Skeletal muscle satellite cell (primary cell): ENCODE measurements around the gene TP53RK.
"Not testable (repeated sequence)": the region's sequence is repeated elsewhere in the genome, so short reads cannot be mapped to it uniquely, and the experiment has no call there.

ENCODE experiments used
- H3K27me3 ChIP-seq: 2 replicates; pipeline ENCODE4 v1.7.0; 2013; ENCODE audit warnings: low read length; ENCODE audit not compliant: control insufficient read depth, insufficient read depth
- H3K36me3 ChIP-seq: 2 replicates; pipeline ENCODE4 v1.7.0; 2013; ENCODE audit warnings: mild to moderate bottlenecking, control low read depth, low read length; ENCODE audit not compliant: insufficient read depth
- H3K4me1 ChIP-seq: 2 replicates; pipeline ENCODE4 v1.7.0; 2013; ENCODE audit warnings: low read length; ENCODE audit not compliant: control insufficient read depth, insufficient read depth
- H3K4me2 ChIP-seq: 2 replicates; pipeline ENCODE4 v1.7.0; 2013; ENCODE audit warnings: mild to moderate bottlenecking, low read length
- H3K4me3 ChIP-seq: 2 replicates; pipeline ENCODE4 v1.7.0; 2013; ENCODE audit warnings: low read length
- H3K9ac ChIP-seq: 2 replicates; pipeline ENCODE4 v1.7.0; 2013; ENCODE audit warnings: mild to moderate bottlenecking, low read depth, low read length, moderate library complexity
- H3K9me3 ChIP-seq: replicated peaks from 2 replicates; pipeline ENCODE4 v1.7.0; 2013; ENCODE audit warnings: mild to moderate bottlenecking, control low read depth, low read length

The TP53RK gene

GRCh38 chr20:46680684-46681031, 8.6 kb downstream of the TP53RK start:
- Histone ChIP-seq H3K27me3 (no peaks in the 10 kb centered on the region), H3K4me1 (peaks cover 8% of the 10 kb centered on the region), H3K4me3 (no peak overlapping the region), H3K4me2 (no peak overlapping the region), H3K36me3 (peaks cover 5% of the 10 kb centered on the region), H3K9ac (no peak overlapping the region), H3K9me3 (no peaks in the 10 kb centered on the region)

- Histone ChIP-seq H3K36me3 (no peaks in the 10 kb centered on the region), H3K4me1 (peaks cover 2% of the 10 kb centered on the region), H3K4me3 (no peak overlapping the region), H3K27me3 (no peaks in the 10 kb centered on the region), H3K4me2 (no peak overlapping the region), H3K9me3 (no peaks in the 10 kb centered on the region), H3K9ac (no peak overlapping the region)
Measured at GRCh38 chr20:46678516-46678915, 10.7 kb downstream of the TP53RK start.

DNA sequence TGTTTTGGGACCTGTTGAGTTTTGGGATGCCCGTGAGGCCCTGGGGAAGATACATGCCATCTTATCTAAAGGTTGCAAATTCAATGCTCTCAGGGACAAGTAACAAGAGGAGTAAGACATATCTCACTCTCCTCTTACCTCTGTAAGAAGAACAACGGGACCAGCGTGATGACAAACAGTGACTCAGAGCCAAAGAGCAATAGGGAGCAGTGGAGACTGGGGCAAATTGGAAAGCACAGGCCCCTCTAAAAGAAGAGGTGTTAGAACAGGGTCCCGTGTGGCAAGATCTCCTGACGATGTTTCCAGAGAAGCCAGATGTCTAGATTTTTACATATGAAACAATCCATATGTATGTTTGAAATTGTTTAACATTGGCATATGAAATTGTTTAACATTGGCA, 11.6 kb downstream of the TP53RK start:
- H3K4me2 ChIP-seq: no peak overlapping the region
- H3K4me1 ChIP-seq: no peaks in the 10 kb centered on the region
- H3K36me3 ChIP-seq: no peaks in the 10 kb centered on the region
- no peaks in the 10 kb centered on the region for H3K27me3 ChIP-seq
- H3K4me3 ChIP-seq: no peak overlapping the region
- no peaks in the 10 kb centered on the region for H3K9me3 ChIP-seq
- no peak overlapping the region for H3K9ac ChIP-seq

DNA sequence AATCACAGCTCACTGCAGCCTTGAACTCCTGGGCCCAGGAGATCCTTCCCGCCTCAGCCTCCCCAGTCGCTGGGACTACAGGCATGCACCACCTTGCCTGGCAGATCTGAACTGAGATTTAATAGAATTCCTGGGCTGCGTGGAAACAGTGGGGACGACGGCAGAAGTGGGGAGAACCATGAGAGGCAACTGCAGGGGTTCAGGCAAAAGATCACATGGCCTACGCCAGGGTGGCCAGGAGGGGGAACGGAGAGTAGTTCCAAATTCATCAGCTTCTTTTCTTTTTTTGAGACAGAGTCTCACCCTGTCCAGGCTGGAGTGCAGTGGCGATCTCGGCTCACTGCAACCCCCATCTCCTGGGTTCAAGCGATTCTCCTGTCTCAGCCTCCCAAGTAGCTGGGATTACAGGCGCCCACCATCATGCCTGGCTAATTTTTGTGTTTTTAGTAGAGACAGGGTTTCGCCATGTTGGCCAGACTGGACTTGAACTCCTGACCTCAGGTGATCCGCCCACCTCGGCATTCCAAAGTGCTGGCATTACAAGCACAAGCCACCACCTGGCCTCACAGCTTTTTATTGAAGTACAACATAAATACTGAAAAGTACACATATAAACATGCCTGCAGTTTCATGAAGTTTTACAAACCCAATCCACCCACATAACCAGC, 12.5 kb downstream of the TP53RK start:
- H3K36me3 ChIP-seq, H3K9ac ChIP-seq, H3K4me3 ChIP-seq, H3K4me2 ChIP-seq, H3K4me1 ChIP-seq, H3K27me3 ChIP-seq, H3K9me3 ChIP-seq: not testable (repeated sequence)

- Histone ChIP-seq H3K9me3 (peaks cover 3% of the 10 kb centered on the region), H3K9ac (no peak overlapping the region), H3K4me2 (no peak overlapping the region), H3K36me3 (no peaks in the 10 kb centered on the region), H3K4me3 (no peak overlapping the region), H3K4me1 (no peaks in the 10 kb centered on the region), H3K27me3 (peaks cover 2% of the 10 kb centered on the region)
Measured at GRCh38 chr20:46674253-46675083, 14.8 kb downstream of the TP53RK start.

DNA sequence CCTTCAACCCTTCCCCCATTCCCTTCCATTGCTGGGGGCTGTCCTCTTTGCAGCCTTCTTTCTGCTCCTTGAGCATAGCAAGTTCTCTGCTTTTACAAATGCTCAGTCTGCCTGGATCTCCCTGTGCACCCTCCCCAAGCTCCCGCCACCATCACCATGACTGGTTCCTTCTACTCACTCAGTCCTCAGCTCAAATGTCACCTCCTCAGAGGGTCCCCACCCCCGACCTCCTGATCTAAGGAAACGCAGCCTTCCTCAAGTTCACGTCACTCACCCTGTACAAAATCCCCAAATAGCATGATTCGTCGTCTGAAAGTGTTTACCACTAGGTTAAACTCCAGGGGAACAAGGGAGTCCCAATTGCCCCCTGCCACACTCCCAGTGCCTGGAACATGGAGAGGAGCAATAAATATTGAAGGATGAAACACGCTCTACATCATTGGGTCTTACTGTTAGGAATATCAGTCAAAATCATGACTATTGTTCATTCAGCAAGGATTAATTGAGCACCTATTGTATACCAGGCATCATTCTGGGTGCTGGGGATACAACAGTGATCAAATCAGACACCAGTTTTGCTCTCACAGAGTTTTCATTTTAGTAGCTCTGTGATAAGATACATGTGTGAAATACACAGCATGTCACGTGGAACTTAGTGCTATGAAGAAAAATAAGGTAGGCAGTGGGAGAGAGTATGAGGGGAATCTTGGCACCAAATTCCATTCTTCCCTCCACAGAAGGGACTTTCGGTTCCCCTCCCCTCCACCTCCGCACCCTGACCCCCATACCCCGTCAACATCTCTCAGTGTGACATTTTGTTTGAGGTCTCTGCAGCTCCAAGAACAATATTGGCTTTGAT, 15.6 kb downstream of the TP53RK start:
- Histone ChIP-seq H3K4me1 (no peaks in the 10 kb centered on the region), H3K4me3 (no peak overlapping the region), H3K27me3 (peaks cover 2% of the 10 kb centered on the region)

GRCh38 chr20:46672543-46673148, 16.6 kb downstream of the TP53RK start:
- Histone ChIP-seq H3K4me2 (no peak overlapping the region), H3K36me3 (no peaks in the 10 kb centered on the region), H3K4me3 (no peak overlapping the region), H3K27me3 (peaks cover 2% of the 10 kb centered on the region), H3K4me1 (no peaks in the 10 kb centered on the region), H3K9me3 (peaks cover 3% of the 10 kb centered on the region), H3K9ac (no peak overlapping the region)

More for the DNA sequence above, 15.6 kb downstream of the TP53RK start:
- peaks cover 3% of the 10 kb centered on the region for H3K9me3 ChIP-seq
- no peak overlapping the region for H3K9ac ChIP-seq
- H3K4me2 ChIP-seq: no peak overlapping the region
- no peaks in the 10 kb centered on the region for H3K36me3 ChIP-seq

DNA sequence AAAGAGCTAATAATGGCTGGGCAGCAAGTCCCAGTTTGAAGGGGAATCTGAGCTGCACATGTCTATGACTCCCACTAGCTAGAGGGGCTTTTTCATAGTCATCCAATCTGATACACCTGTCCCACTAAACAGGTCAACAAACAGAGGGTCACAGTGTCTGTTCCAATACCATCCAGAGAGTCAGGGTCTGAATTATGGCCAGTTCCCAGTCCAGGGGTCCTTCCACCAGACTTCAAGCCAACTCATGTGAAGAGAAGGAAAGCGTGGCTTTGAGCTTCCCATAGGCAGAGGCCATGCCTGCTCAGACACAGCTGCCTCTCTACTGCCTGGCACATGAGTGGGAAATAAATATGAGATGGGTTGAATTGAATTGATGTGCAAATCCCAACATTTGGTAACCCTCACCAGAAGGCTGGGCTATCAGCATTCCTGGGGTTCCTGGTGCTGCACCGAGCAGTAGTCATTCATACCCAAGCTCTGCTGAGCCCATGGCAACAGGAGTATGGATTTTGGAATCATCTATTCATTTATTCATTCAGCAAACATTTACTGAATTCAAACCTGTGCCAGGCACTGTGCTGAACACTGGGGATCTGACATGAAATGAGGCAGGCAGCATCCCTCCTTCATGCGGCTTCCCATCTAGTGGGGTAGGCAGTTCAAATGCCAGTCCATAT, 17.2 kb downstream of the TP53RK start:
- Histone ChIP-seq H3K9me3 (peaks cover 3% of the 10 kb centered on the region), H3K4me2 (no peak overlapping the region), H3K27me3 (peaks cover 2% of the 10 kb centered on the region), H3K9ac (no peak overlapping the region), H3K4me1 (no peaks in the 10 kb centered on the region), H3K4me3 (no peak overlapping the region), H3K36me3 (no peaks in the 10 kb centered on the region)

- peaks cover 2% of the 10 kb centered on the region for H3K27me3 ChIP-seq
- no peak overlapping the region for H3K4me2 ChIP-seq
- peaks cover 3% of the 10 kb centered on the region for H3K9me3 ChIP-seq
- no peak overlapping the region for H3K4me3 ChIP-seq
- H3K9ac ChIP-seq: no peak overlapping the region
- H3K4me1 ChIP-seq: no peaks in the 10 kb centered on the region
- no peaks in the 10 kb centered on the region for H3K36me3 ChIP-seq
Measured at GRCh38 chr20:46670585-46671584, 18.4 kb downstream of the TP53RK start.

DNA sequence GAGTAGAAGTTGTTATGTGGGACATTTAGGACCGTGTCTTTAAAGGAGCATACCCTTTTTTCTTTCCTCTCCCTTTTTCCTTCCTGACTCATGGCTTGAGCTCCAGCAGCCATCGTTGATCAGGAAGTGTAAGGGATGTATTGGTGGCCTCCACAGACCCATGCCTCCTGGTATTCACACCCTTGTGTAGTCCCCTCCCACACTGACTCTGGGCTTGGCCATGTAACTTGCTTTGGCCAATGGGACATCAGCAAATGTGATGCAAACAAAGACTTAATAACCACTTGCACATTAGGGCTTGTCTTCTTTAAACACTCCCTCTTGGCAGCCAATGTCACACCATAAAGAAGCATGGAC, 19.0 kb downstream of the TP53RK start:
- H3K4me1 ChIP-seq: no peaks in the 10 kb centered on the region

More for the DNA sequence above, 19.0 kb downstream of the TP53RK start:
- Histone ChIP-seq H3K36me3 (no peaks in the 10 kb centered on the region), H3K4me2 (no peak overlapping the region), H3K27me3 (peaks cover 2% of the 10 kb centered on the region), H3K9ac (no peak overlapping the region), H3K4me3 (no peak overlapping the region), H3K9me3 (peaks cover 3% of the 10 kb centered on the region)
